NCI-H146 treated with DMSO at 0.1 percent for 48 hours (cell line): ENCODE measurements around the gene P2RX7.
A peak's percentile ranks its signal among the peaks of the same experiment; 100 is the strongest.

ENCODE experiments used
- DNase-seq: peaks from one replicate; lab custom pipeline; 2025; ENCODE audit not compliant: unreplicated experiment; lab: John Stamatoyannopoulos, UW

Gene P2RX7

GRCh38 chr12:121132601-121133481, at the start of gene P2RX7:
Gene P2RX7, plus strand, starts transcription at chr12:121132876. Its CDS starts 95 bp downstream, at chr12:121132971.
- DNase-seq: peak; percentile 40

- DNase-seq: no peak
These were observed 48.4 kb upstream of the P2RX7 start for GRCh38 chr12:121084229-121084628.

- DNase-seq: no peak
These were observed 47.6 kb upstream of the P2RX7 start for GRCh38 chr12:121085069-121085468.

DNA sequence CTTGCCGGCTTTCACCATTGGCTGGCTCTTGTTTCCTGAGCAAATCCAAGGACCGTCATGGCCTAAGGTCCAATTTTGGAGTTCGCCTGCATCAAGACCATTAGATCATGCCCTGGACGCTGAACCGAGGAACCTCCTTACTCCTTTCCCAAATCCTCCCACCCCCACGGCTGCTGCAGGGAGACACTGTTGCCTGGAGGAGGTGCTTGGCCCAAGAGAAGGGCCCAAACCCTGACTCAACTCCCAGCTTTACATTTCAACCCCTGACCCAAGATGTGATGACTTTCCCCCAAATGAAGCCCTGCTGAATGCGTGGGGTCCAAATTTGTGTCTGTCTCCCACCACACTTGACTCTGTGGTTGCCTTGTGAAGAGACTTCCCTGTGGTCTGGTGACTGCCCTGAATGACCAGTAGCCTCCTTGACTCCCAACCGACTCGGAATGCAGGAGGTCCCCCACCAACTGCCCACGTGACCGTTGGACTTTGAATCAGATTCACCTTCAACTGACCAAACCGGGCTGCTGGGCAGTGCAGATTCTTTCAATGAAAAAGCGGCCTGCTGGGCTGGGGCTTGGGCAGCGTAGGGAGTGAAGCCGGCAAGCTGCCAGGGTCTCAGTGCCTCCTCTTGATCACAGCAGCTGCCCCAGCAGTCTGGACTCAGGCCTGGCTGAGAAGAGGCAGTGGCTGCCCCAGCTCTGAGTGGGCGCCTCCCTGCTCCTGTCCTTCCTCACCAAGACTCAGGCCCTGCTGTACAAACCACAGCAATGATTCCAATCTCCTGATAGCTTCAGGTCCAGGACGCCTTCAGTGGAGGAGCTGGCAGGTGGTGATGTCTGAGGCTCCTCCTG, 46.9 kb upstream of the P2RX7 start:
- no peak for DNase-seq

GRCh38 chr12:121086781-121087295, 45.8 kb upstream of the P2RX7 start:
- no peak for DNase-seq

DNA sequence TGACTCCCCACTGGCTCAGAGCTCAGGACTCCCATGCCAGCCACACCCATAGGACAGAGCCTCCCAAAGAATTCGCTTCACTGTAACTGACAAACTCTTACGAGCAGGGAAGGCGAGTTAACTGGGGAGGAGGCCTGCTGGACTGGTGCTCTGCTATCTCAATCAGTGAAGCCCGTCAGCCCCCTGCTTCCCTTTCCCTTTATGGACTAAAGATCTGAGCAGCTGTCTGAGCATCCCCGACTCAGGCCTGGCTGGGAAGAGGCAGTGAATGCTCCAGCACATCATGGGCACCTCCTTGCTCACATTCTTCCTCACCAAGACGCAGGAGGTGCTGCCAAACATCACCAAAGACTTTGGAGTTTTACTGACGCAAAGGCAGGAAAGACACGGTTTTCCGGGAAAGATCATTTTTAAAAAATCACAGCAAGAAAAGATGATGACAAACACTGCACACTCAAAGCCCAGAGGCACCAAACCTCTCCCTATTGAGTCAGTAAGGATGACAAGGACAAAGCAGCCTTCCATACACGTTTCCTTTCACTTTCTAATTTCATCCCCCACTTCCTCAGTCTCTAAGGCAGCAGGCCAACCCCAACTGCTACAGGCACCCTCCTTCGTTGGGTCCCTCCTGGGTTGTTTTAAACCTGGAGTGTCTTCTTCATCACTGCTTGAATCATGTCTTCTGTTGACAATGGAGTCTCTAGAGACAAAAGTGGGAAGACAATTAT, 45.0 kb upstream of the P2RX7 start:
- DNase-seq: no peak

- no peak for DNase-seq
These were observed 44.5 kb upstream of the P2RX7 start for GRCh38 chr12:121088195-121088585.

- DNase-seq: no peak
These were observed 43.5 kb upstream of the P2RX7 start for GRCh38 chr12:121089031-121089812.

DNA sequence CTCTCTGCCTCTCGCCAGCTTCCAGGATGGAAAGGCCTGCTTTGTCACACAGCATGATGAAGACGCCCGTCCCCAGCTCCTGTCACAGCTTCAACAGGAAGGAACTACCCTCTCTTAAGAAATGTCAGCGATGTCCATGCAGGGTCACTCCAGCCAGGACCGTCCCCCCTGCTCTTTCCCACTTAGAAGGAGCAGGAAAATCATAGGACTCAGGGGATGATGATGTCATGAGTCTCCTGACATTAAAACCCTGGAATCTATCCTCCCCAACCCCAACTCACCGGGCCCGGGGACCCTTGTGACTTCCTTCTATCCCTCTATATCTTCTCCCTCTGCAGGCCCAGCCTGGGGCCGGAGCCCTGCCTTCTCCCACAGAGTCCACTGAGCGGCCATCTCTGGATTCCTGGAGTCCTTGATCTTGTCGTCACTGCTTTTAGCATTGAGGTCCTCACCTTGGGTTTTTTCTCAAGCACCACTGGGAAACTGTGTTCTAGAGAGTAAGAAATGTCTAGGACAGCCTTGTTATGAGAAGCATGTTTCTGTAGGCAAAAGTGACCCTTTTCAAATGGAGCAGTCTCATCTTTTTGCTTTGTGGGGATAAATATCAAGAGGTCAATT, 42.8 kb upstream of the P2RX7 start:
- no peak for DNase-seq

- DNase-seq: no peak
These were observed 41.8 kb upstream of the P2RX7 start for GRCh38 chr12:121090586-121091514.

- DNase-seq: no peak
These were observed 40.6 kb upstream of the P2RX7 start for GRCh38 chr12:121092034-121092433.

DNA sequence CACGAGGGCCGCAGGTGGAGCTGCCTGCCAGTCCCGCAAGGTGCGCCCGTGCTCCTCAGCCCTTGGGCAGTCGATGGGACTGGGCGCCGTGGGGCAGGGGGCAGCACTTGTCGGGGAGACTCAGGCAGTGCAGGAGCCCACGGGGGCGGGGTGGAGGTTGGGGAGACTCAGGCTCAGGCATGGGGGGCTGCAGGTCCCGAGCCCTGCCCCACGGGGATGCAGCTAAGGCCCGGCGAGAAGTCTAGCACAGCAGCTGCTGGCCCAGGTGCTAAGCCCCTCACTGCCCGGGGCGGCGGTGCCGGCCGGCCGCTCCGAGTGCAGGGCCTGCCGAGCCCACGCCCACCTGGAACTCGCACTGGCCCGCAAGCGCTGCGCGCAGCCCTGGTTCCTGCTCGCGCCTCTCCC, 39.2 kb upstream of the P2RX7 start:
- no peak for DNase-seq

GRCh38 chr12:121095544-121096198, 37.0 kb upstream of the P2RX7 start:
- peak; percentile 63 for DNase-seq

DNA sequence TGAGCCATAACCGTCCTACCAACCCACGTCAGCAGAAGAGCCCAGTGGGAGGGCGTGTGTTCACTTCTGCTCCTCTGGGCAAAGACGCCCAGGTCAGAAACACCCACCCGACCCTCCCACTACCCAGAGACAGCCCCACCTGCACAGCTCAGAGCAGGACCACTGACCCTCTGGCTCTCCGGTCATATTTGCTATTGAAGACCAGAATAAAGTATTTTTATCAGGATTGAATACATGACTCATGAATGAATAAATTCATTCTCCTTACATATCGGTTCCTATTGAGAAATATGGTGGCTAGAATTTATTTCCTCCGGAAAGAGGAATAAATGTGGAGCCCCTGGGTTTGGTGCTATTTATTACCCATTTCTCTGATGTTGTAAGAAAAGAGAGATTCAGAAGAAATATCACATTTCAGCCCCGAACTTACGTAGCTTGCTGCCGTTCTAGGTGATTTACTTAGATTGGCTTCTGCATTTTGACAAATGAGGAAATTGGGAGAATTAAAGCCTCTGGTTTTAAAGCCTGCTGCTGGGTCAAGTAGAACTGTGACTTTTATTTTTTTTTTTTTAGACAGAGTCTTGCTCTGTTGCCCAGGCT, 36.4 kb upstream of the P2RX7 start:
- DNase-seq: no peak

DNA sequence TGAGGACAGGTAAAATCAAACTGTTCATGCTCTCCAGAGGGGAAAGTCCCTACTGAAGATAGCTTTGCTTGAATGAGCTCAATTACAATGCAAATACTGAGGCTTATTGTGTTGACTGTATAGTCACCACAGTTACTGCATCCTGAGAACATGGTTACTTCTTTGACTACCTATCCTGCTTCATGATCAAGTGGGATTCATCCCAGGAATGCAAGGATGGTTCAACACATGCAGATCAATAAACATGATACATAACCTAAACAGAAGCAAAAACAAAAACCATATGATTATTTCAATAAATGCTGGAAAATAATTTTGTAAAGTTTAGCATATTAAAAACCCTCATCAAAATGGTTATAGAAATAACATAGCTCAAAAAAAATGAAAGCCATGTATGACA, 32.9 kb upstream of the P2RX7 start:
- no peak for DNase-seq

- DNase-seq: no peak
These were observed 30.4 kb upstream of the P2RX7 start for GRCh38 chr12:121102307-121102706.

DNA sequence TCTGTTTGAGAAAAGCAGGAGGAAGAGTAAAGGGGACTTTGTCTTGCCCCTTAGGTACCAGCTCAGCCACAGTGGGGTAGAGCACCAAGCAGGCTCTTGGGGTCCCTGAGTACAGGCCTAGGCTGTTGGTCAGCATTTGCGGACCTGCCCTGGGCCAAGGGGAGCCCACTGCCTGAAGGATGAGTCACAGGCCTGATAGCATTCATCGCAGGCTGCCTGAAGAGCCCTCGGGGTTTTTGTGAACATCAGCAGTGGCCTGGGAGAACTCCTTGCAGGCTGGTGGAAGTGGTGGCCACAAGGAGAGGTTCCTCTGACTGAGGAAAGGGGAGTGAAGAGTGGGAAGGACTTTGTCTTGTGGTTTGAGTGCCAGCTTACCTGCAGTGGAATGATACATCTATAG, 25.0 kb upstream of the P2RX7 start:
- DNase-seq: no peak

DNA sequence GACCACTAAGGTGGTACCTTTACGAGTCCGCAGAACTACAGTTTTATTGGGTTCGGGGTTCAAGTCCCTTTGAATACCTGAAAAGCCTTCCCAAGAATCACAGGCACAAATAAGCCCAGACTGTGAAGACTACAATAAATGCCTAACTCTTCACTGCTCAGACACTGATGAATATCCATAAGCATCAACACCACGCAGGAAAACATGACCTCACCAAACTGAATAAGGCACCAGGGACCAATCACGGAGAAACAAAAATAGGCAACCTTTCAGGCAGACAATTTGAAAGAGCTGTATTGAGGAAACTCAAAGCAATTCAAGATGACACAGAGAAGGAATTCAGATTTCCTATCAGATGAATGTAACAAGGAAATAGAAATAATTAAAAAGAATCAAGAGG, 24.2 kb upstream of the P2RX7 start:
- DNase-seq: no peak
